Keratinocyte (primary cell): ENCODE data around the gene UQCRQ. TPM values are rescaled to one million over a fixed set of nuclear protein-coding genes. Genes with fewer than 3 reads are reported as not detected.

Experiments used
- DNase-seq: peaks from one replicate; pipeline ENCODE4 v3.0.0-alpha.2; 2011; ENCODE audit warnings: low read depth, missing footprints, low spot score
- FAIRE-seq: peaks from 2 replicates; lab custom pipeline; 2011; peaks lifted over from hg19 to GRCh38; lab: Jason Lieb, UNC
- H2AFZ ChIP-seq: 2 replicates; pipeline ENCODE4 v1.6.0; 2012; ENCODE audit warnings: low read length, control low read depth, inconsistent platforms; ENCODE audit not compliant: control insufficient read depth
- H3K27ac ChIP-seq: 2 replicates; pipeline ENCODE4 v1.5.1; 2011; ENCODE audit warnings: low read length; ENCODE audit not compliant: control insufficient read depth, insufficient read depth
- H3K27me3 ChIP-seq: 3 replicates; pipeline ENCODE4 v1.6.0; 2011; ENCODE audit warnings: low read length; ENCODE audit not compliant: control insufficient read depth, insufficient read depth; ENCODE audit errors: extremely low read depth
- H3K36me3 ChIP-seq, 2 experiments: 2 replicates in 1 of 2; 3 replicates in 1 of 2; pipeline ENCODE4 v1.5.1; 2011; ENCODE audit warnings: low read length in 2 of 2, mild to moderate bottlenecking in 1 of 2; ENCODE audit not compliant: control insufficient read depth in 2 of 2, insufficient read depth in 2 of 2; ENCODE audit errors: extremely low read depth in 1 of 2
- H3K4me1 ChIP-seq: 3 replicates; pipeline ENCODE4 v1.5.1; 2011; ENCODE audit warnings: low read length; ENCODE audit not compliant: control insufficient read depth, insufficient read depth; ENCODE audit errors: extremely low read depth
- H3K4me2 ChIP-seq: 3 replicates; pipeline ENCODE4 v1.6.0; 2011; ENCODE audit warnings: low read depth, low read length; ENCODE audit not compliant: control insufficient read depth, insufficient read depth; ENCODE audit errors: extremely low read depth
- H3K4me3 ChIP-seq, 3 experiments: fragments of 200-600 bp in 1 of 3; sonication (generic) in 1 of 3; 2 replicates in 2 of 3; 3 replicates in 1 of 3; pipeline ENCODE4 v1.5.1; 2011 to 2016; ENCODE audit warnings: low read length in 3 of 3, mild to moderate bottlenecking in 3 of 3, control low read depth in 2 of 3, inconsistent platforms in 1 of 3, low read depth in 1 of 3, mixed read lengths in 1 of 3, mixed run types in 1 of 3, moderate library complexity in 1 of 3; ENCODE audit not compliant: control insufficient read depth in 2 of 3, insufficient read depth in 2 of 3; ENCODE audit errors: extremely low read depth in 1 of 3
- H3K79me2 ChIP-seq: 2 replicates; pipeline ENCODE4 v1.6.0; 2012; ENCODE audit warnings: low read length; ENCODE audit not compliant: control insufficient read depth, insufficient read depth
- H3K9ac ChIP-seq: 3 replicates; pipeline ENCODE4 v1.6.0; 2011; ENCODE audit warnings: low read length; ENCODE audit not compliant: control insufficient read depth, insufficient read depth; ENCODE audit errors: extremely low read depth
- H3K9me1 ChIP-seq: 3 replicates; pipeline ENCODE4 v1.6.0; 2011; ENCODE audit warnings: low read length; ENCODE audit not compliant: control insufficient read depth, insufficient read depth; ENCODE audit errors: extremely low read depth
- H3K9me3 ChIP-seq: 2 replicates; pipeline ENCODE4 v1.5.1; 2012; ENCODE audit warnings: low read depth, low read length; ENCODE audit not compliant: control insufficient read depth
- H4K20me1 ChIP-seq: 3 replicates; pipeline ENCODE4 v1.6.0; 2011; ENCODE audit warnings: low read length; ENCODE audit not compliant: control insufficient read depth, insufficient read depth; ENCODE audit errors: extremely low read depth
- EZH2 ChIP-seq: IDR thresholded peaks from one replicate; pipeline ENCODE4 v1.6.1; 2012; ENCODE audit warnings: inconsistent platforms, mild to moderate bottlenecking, low read length, moderate library complexity
- dilution Hi-C: fragments of 300-500 bp; cut with MboI; formaldehyde crosslinking; loops from one replicate; pipeline ENCODE4 v1.7.0; 2020; ENCODE audit warnings: low sequenced_read_pairs; ENCODE audit not compliant: extremely low pct_ligation_motif_present
- polyA plus RNA-seq, 5 experiments: library from polyadenylated mRNA; depleted of rRNA in 3 of 5; stranded (reverse) in 3 of 5; stranded (forward) in 1 of 5; unstranded in 1 of 5; fragments of >200 nt; gene quantifications; 1 replicate in 1 of 5; 2 replicates in 3 of 5; 3 replicates in 1 of 5; pipeline versions ENCODE4 v1.2.1 to v1.2.3, GENCODE V29; 2011 to 2012; ENCODE audit warnings: missing spikeins in 2 of 5, low read depth in 1 of 5, low replicate concordance in 1 of 5
- TF ChIP-seq, protein P1 (sequence below), 3 experiments: IDR thresholded peaks in 1 of 3; conservative IDR thresholded peaks in 1 of 3; optimal IDR thresholded peaks in 1 of 3; 2 replicates in 2 of 3; 3 replicates in 1 of 3; pipeline versions ENCODE3 to v1.5.1; 2011; ENCODE audit warnings: low read length in 3 of 3, mild to moderate bottlenecking in 3 of 3, moderate library complexity in 2 of 3, control low read depth in 1 of 3, inconsistent platforms in 1 of 3; ENCODE audit not compliant: insufficient read depth in 2 of 3; ENCODE audit errors: extremely low read depth in 1 of 3

UQCRQ gene
- polyA plus RNA-seq, 1 donor (not counting 4 experiments of a cell fraction or from before 2014, with no cell fraction given) = 488 TPM

DNA sequence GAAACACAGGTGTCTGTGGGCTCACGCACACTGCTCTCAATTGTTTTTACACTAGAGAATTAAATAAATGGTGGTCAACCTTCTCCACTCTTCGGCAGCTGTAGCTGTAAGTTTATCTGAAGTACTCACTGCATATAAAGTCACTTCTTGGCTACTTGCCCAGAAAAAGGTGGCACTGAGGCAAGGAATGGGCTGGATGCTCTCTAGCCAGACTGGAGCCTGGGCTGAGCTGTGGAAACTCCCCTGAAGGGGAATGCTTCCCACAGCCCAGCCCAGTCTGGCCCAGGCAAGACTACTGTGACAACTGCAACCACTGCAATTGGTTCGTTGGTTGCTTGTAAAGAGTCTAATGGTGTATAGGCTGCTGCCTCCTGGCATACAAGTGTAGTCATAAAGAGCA lies 11.5 kb downstream of the UQCRQ start:
- dilution Hi-C loops = no loop called here
- no peak for FAIRE-seq

DNA sequence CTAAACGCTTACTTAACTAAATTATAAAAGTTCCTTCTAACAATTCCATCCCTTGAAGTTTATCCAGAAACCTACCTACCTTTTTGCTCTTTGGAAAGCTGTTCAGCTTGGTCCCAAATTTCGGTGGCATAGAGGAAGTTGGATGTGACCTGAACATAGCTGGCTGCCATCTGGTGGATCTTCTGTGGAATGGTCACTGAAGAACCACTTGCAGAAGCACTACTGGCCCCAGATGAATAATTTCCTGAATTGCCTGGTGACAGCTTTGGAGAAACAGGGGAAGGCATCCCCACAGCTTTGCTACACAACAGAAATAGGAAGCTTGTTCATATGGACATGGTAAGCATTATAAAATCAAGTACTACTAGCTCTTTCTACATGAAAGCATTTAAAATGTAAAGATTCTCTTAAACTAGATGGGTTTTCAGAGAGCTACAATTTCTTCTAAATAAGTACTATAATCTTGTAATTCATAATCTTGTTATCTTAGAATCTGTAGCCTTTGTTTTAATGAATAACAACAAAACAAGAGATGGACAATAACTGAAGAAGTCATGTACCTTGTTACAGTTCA lies 16.9 kb downstream of the UQCRQ start:
- Histone ChIP-seq H4K20me1 (no peaks in the 10 kb centered on the region), H3K36me3 (peaks cover 20 to 40% of the 10 kb centered on the region in 2 experiments), H2AFZ (no peak overlapping the region), H3K9ac (no peak overlapping the region), H3K79me2 (no peaks in the 10 kb centered on the region), H3K9me3 (no peaks in the 10 kb centered on the region), H3K27ac (no peak overlapping the region), H3K9me1 (no peaks in the 10 kb centered on the region), H3K4me2 (no peak overlapping the region), H3K27me3 (no peaks in the 10 kb centered on the region), H3K4me3 (no peak overlapping the region), H3K4me1 (no peaks in the 10 kb centered on the region)
- no peak for TF ChIP-seq EZH2
- TF ChIP-seq, protein P1, sequence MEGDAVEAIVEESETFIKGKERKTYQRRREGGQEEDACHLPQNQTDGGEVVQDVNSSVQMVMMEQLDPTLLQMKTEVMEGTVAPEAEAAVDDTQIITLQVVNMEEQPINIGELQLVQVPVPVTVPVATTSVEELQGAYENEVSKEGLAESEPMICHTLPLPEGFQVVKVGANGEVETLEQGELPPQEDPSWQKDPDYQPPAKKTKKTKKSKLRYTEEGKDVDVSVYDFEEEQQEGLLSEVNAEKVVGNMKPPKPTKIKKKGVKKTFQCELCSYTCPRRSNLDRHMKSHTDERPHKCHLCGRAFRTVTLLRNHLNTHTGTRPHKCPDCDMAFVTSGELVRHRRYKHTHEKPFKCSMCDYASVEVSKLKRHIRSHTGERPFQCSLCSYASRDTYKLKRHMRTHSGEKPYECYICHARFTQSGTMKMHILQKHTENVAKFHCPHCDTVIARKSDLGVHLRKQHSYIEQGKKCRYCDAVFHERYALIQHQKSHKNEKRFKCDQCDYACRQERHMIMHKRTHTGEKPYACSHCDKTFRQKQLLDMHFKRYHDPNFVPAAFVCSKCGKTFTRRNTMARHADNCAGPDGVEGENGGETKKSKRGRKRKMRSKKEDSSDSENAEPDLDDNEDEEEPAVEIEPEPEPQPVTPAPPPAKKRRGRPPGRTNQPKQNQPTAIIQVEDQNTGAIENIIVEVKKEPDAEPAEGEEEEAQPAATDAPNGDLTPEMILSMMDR (optimal IDR thresholded peaks at IDR 0.05 in 1 of 3, IDR thresholded peaks at IDR 0.05 in 1 of 3, conservative IDR thresholded peaks at IDR 0.05 in 1 of 3; ENCODE audit: extremely low read depth in 1 of 3, insufficient read depth in 2 of 3, low read length in 3 of 3) = peak; percentile 50 to 72 (median 65)
- FAIRE-seq (no peak), DNase-seq (peak; percentile 11)
- dilution Hi-C loops = no loop called here

More for the DNA sequence above, 11.5 kb downstream of the UQCRQ start:
- Histone ChIP-seq H3K4me2 (no peak overlapping the region), H3K9me3 (no peaks in the 10 kb centered on the region), H3K27me3 (no peaks in the 10 kb centered on the region), H2AFZ (no peak overlapping the region), H3K9me1 (no peaks in the 10 kb centered on the region), H3K27ac (no peak overlapping the region), H4K20me1 (no peaks in the 10 kb centered on the region), H3K4me1 (no peaks in the 10 kb centered on the region), H3K79me2 (no peaks in the 10 kb centered on the region), H3K9ac (no peak overlapping the region), H3K36me3 (peaks cover 11 to 26% of the 10 kb centered on the region in 2 experiments), H3K4me3 (no peak overlapping the region)
- no peak for TF ChIP-seq EZH2
- TF ChIP-seq, protein P1 (optimal IDR thresholded peaks at IDR 0.05 in 1 of 3, IDR thresholded peaks at IDR 0.05 in 1 of 3, conservative IDR thresholded peaks at IDR 0.05 in 1 of 3; ENCODE audit: extremely low read depth in 1 of 3, insufficient read depth in 2 of 3, low read length in 3 of 3) = no peak
- DNase-seq = no peak
